Measurements from ENCODE around the gene CAVIN3. TPM values are rescaled to one million over a fixed set of nuclear protein-coding genes. Genes with fewer than 3 reads are reported as not detected.

Gene CAVIN3
- total and polyA plus RNA-seq, 8 donors = 19.0 to 87.4 (median 34.2) TPM

DNA sequence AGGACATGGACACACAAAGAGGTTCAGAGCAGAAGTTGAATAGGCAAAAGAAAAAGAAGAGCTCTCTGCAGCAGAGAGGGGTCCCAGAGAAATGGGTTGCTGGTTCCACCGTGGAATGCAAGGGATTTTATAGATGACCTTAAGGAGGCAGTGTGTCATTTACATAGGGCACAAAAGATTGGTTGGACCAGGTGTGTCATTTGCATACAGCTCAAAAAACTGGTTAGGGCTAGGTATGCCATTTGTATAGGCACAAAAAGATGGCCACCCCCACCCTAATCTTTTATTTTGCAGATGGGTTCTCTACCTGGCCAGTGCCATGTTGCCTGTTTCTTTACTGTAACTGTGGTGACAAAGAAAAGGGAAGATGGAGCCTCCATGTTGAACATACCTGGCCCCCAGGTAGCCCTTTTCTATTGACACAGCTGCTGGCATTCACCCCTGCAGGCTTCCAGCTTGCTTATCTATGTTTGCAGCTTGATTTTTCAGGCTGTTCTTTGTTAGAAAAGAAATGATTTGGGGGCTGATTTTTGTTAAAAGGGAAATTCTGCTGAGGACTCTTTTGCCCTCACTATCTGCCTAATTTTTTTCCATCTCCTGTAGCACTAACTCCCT, 3.1 kb upstream of the CAVIN3 start:
- no peak overlapping the region for H3K27ac ChIP-seq
- intact Hi-C loops (cut with DNase I) = no loop called here
- TF ChIP-seq CTCF (IDR thresholded peaks at IDR 0.05) = no peak
- DNase-seq = no peak
- peaks cover under 1 to 31% of the 10 kb centered on the region in 2 donors for H3K4me1 ChIP-seq
- ATAC-seq = no peak
- H3K27me3 ChIP-seq = peaks cover 0 to 26% of the 10 kb centered on the region in 2 donors
- H3K9me3 ChIP-seq = no peaks in the 10 kb centered on the region
- H3K4me3 ChIP-seq = no peak overlapping the region
- no peaks in the 10 kb centered on the region for H3K36me3 ChIP-seq

DNA sequence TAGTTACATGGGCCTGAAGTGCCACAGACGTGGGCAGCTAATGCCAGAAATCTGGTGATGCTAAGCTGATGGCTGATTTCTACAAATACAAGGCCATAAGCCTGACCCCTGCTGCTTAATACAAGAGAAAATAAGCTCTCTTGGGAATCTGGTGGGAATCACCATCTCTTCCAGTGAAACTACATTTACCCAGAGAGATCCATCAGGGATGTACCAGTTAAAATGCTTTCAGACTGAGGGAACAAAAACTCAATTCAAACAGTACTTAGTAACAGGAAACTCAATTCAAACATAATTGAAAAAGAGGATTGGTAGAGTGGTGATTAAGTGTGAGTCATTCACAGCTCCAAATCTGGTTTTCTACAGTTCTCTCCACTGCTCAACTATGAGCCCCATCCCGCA, 1.7 kb upstream of the CAVIN3 start:
- Histone ChIP-seq H3K27me3 (peaks cover 0 to 26% of the 10 kb centered on the region in 2 donors), H3K9me3 (no peaks in the 10 kb centered on the region), H3K27ac (peak overlapping the region; percentile 87 to 98), H3K4me3 (no peak overlapping the region), H3K4me1 (peaks cover 6 to 42% of the 10 kb centered on the region in 2 donors), H3K36me3 (no peaks in the 10 kb centered on the region)
- intact Hi-C loops (cut with DNase I) = no loop called here
- ATAC-seq = no peak
- TF ChIP-seq CTCF (IDR thresholded peaks at IDR 0.05) = no peak
- DNase-seq = no peak

GRCh38 chr11:6321356-6321755, 1.1 kb upstream of the CAVIN3 start:
- Histone ChIP-seq H3K36me3 (no peaks in the 10 kb centered on the region), H3K9me3 (no peaks in the 10 kb centered on the region), H3K4me1 (peaks cover 6 to 42% of the 10 kb centered on the region in 2 donors), H3K27ac (peak overlapping the region; percentile 87 to 98), H3K4me3 (no peak overlapping the region), H3K27me3 (peaks cover 0 to 26% of the 10 kb centered on the region in 2 donors)
- intact Hi-C loops (cut with DNase I) = no loop called here
- DNase-seq = no peak
- no peak for TF ChIP-seq CTCF (IDR thresholded peaks at IDR 0.05)
- no peak for ATAC-seq

DNA sequence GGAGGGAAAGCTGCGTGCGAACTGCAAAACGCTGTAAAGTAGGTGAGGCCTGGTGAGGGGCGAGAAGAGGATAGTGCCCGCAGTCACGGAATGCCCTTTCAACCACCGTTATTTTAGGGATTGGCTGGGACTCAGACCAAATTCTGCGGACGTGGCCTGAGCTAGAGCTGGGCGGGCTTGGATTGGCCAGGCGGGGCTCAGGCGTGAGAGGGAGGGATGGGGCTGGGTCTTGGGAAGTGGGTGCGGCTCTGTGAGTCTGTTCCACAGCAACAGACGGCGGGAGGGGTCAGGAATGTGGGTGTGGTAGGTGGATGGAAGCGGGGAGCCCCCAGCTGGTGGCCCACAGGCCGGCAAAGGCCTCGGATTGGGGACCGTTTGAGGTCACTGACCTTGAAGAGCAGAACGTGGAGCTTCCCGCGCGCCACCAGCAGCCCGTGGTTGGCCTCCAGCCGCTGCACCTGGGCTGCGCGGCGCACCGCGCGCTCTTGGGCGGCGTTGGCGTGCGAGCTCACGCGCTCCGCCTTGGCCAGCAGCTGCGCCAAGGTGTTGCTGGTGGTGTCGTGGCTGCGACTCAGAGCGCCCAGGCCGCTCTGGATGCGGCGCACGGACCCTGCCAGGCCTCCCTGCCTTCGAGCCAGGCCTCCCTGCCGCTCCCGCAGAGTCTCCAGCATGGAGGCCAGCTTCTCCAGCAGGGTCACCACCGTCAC, 444 bp downstream of the CAVIN3 start:
- Histone ChIP-seq H3K4me3 (peak overlapping the region; percentile 46 to 56), H3K9me3 (no peaks in the 10 kb centered on the region), H3K27me3 (peaks cover 0 to 26% of the 10 kb centered on the region in 2 donors), H3K4me1 (peaks cover 6 to 48% of the 10 kb centered on the region in 2 donors), H3K36me3 (no peaks in the 10 kb centered on the region), H3K27ac (peak overlapping the region; percentile 87 to 98)
- no peak for TF ChIP-seq CTCF (IDR thresholded peaks at IDR 0.05)
- ATAC-seq (peak; percentile 95), DNase-seq (peak; percentile 88 to 95 (median 94))
- intact Hi-C loops (cut with DNase I) = no loop called here

- no peaks in the 10 kb centered on the region for H3K9me3 ChIP-seq
- intact Hi-C loops (cut with DNase I) = no loop called here
- peak overlapping the region; percentile 87 to 98 for H3K27ac ChIP-seq
- peak overlapping the region; percentile 46 to 56 for H3K4me3 ChIP-seq
- TF ChIP-seq CTCF (IDR thresholded peaks at IDR 0.05) = no peak
- H3K4me1 ChIP-seq = peaks cover 6 to 48% of the 10 kb centered on the region in 2 donors
- DNase-seq (peak; percentile 39 to 88 (median 52)), ATAC-seq (peak; percentile 52)
- peaks cover 0 to 26% of the 10 kb centered on the region in 2 donors for H3K27me3 ChIP-seq
- no peaks in the 10 kb centered on the region for H3K36me3 ChIP-seq
Observed at GRCh38 chr11:6319001-6319703, 1.1 kb downstream of the CAVIN3 start.

All from left lung (tissue), 10 donors.